OCI-LY7 (cell line): ENCODE data around the gene SLC16A12. TPM values are rescaled to one million over a fixed set of nuclear protein-coding genes. Genes with fewer than 3 reads are reported as not detected.

Experiments
- BruUV-seq: library from RNA; stranded (reverse); fragments of 400-500 nt; replicated peaks from 2 replicates; lab custom pipeline; 2021; lab: Mats Ljungman, UMichigan
- CTCF ChIA-PET: fragments of 300-600 bp; sonication (Branson Sonifier 250); formaldehyde crosslinking; loops from one replicate; lab custom pipeline; 2022; ENCODE audit warnings: antibody characterized with exemption; ENCODE audit not compliant: unreplicated experiment; lab: Charles Lee
- POLR2A ChIA-PET: fragments of 300-600 bp; sonication (Branson Sonifier 250); formaldehyde crosslinking; loops from one replicate; lab custom pipeline; 2022; ENCODE audit warnings: antibody characterized with exemption; lab: Charles Lee
- DNase-seq: peaks from one replicate; pipeline ENCODE4 v3.0.0-alpha.2; 2015; ENCODE audit warnings: low spot score
- H2AFZ ChIP-seq: fragments of 200-600 bp; sonication (generic), shearing (Covaris generic); 2 replicates; pipeline ENCODE4 v1.6.1; 2014; ENCODE audit warnings: mild to moderate bottlenecking, antibody characterized with exemption, low read length, moderate library complexity
- H3K27ac ChIP-seq: fragments of 200-600 bp; sonication (generic); 2 replicates; pipeline ENCODE4 v1.5.1; 2014; ENCODE audit warnings: mixed run types, low read depth, mild to moderate bottlenecking, moderate library complexity, low read length, inconsistent platforms; ENCODE audit not compliant: poor library complexity, severe bottlenecking
- H3K36me3 ChIP-seq: fragments of 200-600 bp; sonication (generic); 2 replicates; pipeline ENCODE4 v1.6.1; 2014; ENCODE audit warnings: mild to moderate bottlenecking, antibody characterized with exemption, low read length, moderate library complexity, mixed read lengths; ENCODE audit not compliant: insufficient read depth
- H3K4me1 ChIP-seq: fragments of 200-600 bp; sonication (generic); 2 replicates; pipeline ENCODE4 v1.5.1; 2014; ENCODE audit warnings: mild to moderate bottlenecking, low read length; ENCODE audit not compliant: insufficient read depth, poor library complexity, severe bottlenecking
- H3K4me2 ChIP-seq: fragments of 200-600 bp; sonication (generic); 2 replicates; pipeline ENCODE4 v1.6.1; 2014; ENCODE audit warnings: mild to moderate bottlenecking, low read length
- H3K4me3 ChIP-seq: fragments of 200-600 bp; sonication (generic); 2 replicates; pipeline ENCODE4 v1.5.1; 2014; ENCODE audit warnings: mild to moderate bottlenecking, low read depth, low read length; ENCODE audit not compliant: poor library complexity, severe bottlenecking
- H3K79me2 ChIP-seq: fragments of 200-600 bp; sonication (generic); 2 replicates; pipeline ENCODE4 v1.6.1; 2016; ENCODE audit warnings: low read depth, mild to moderate bottlenecking, low read length, moderate library complexity, mixed read lengths; ENCODE audit not compliant: insufficient read depth
- H3K9me2 ChIP-seq: fragments of 200-600 bp; sonication (generic); 2 replicates; pipeline ENCODE4 v1.6.1; 2016; ENCODE audit warnings: mild to moderate bottlenecking, low read length, mixed read lengths; ENCODE audit not compliant: insufficient read depth
- H3K9me3 ChIP-seq: fragments of 200-600 bp; sonication (generic); 2 replicates; pipeline ENCODE4 v1.6.1; 2014; ENCODE audit warnings: mild to moderate bottlenecking, mixed run types, low read length, mixed read lengths
- H4K20me1 ChIP-seq: fragments of 200-600 bp; sonication (generic); 2 replicates; pipeline ENCODE4 v1.6.1; 2014; ENCODE audit warnings: mild to moderate bottlenecking, antibody characterized with exemption, low read length, moderate library complexity, mixed read lengths; ENCODE audit not compliant: insufficient read depth
- CTCF ChIP-seq: fragments of 200-600 bp; sonication (generic); conservative IDR thresholded peaks from 2 replicates; pipeline ENCODE4 v1.5.1; 2014; ENCODE audit warnings: mild to moderate bottlenecking, antibody characterized with exemption, low read length, moderate library complexity, mixed read lengths
- EZH2phosphoT487 ChIP-seq: fragments of 200-600 bp; sonication (generic); IDR thresholded peaks from 2 replicates; pipeline ENCODE4 v1.6.1; 2018; ENCODE audit warnings: low read depth, borderline replicate concordance, mild to moderate bottlenecking, mixed run types, antibody characterized with exemption, low read length, moderate library complexity, mixed read lengths
- intact Hi-C: fragments of 100-400 bp; cut with micrococcal nuclease; formaldehyde crosslinking; loops from one replicate; pipeline ENCODE4 v1.10.0; 2022; ENCODE audit not compliant: unreplicated experiment
- total RNA-seq, 2 experiments: library from RNA; depleted of rRNA in 1 of 2; stranded (reverse); fragments of >200 nt in 1 of 2; shearing (Covaris generic) in 1 of 2; gene quantifications; 2 replicates each; pipeline ENCODE4 v1.2.3, GENCODE V29; 2014 to 2022

SLC16A12 gene
- total RNA-seq, 2 experiments from 2014 or later = not detected

DNA sequence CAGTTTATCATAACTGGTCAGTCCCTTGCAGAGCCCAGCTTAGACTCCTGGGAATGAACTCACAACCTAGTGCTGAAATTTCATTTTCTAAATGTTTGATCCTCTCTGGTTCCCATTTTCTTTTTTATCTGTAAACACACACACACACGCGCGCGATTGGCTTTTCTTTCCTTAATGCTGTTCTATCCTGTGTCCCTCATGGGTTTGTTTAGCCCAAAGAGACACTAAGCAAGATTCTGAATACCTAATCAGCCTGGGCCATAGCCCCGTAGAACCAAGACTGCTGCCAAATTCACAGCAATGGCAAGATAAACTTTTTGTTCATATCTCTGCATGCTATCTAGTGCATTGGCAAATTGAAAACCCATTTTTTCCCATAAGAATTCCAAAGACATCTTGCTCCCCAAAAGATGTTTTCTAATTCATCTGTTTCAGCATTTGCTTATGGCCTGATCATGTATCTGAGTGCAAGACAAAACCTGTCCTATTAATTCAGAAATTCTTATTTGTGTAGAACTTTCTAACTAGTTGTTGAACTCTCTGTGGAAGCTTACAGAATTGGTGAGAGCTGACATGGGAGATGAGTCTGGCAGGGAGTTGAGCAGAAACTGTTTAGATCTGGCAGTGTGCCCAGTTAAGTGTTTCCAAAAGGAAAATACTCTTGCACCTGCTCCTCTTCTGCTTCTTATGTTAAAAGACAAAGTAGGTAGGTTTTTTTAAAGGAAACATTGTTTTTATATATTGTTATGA is 144.7 kb downstream of the SLC16A12 start:
- intact Hi-C loops = no loop called here
- H3K4me1 ChIP-seq = peaks cover 7% of the 10 kb centered on the region

DNA sequence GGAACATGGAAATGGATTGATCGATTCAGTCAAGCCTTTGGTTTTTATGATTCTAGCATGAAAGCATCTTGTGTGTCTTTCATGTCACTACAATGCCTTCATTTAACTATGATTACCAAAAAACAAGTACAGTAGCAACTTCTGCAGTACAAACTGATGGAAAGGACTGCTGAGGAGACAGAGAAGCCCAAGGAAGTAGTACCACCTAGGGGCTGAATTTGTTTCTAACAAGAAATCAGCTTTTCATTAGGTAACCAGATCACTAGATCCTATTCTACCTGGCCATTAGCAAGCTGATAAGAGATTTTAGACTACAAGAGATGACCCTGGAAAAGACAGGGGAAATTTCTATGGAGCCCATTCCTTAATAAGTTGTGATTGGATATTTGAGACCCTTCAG is 146.1 kb downstream of the SLC16A12 start:
- intact Hi-C loops = no loop called here
- H3K79me2 ChIP-seq = no peaks in the 10 kb centered on the region
- H3K4me3 ChIP-seq = no peak overlapping the region
- peaks cover 7% of the 10 kb centered on the region for H3K4me1 ChIP-seq
- H3K4me2 ChIP-seq = no peak overlapping the region
- H3K9me3 ChIP-seq = no peaks in the 10 kb centered on the region
- DNase-seq = peak; percentile 27
- POLR2A ChIA-PET = interaction anchor here (0.6 to 1.2 kb wide), 3 partner anchors 10 to 1551 kb away, joined by 3 to 5 read pairs (median 3); no protein-coding TSS in a partner anchor
- no peaks in the 10 kb centered on the region for H3K9me2 ChIP-seq
- BruUV-seq = no TSS peak
- CTCF ChIA-PET = no interaction called here
- TF ChIP-seq EZH2phosphoT487 (no peak), CTCF (peak; percentile 55)
- H3K36me3 ChIP-seq = no peaks in the 10 kb centered on the region
- H2AFZ ChIP-seq = no peak overlapping the region
- H3K27ac ChIP-seq = no peak overlapping the region
- no peaks in the 10 kb centered on the region for H4K20me1 ChIP-seq

More for the DNA sequence above, 144.7 kb downstream of the SLC16A12 start:
- H3K9me2 ChIP-seq = no peaks in the 10 kb centered on the region
- DNase-seq = no peak
- TF ChIP-seq EZH2phosphoT487 (no peak), CTCF (no peak)
- no peaks in the 10 kb centered on the region for H3K9me3 ChIP-seq
- H3K36me3 ChIP-seq = no peaks in the 10 kb centered on the region
- H2AFZ ChIP-seq = no peak overlapping the region
- H3K4me2 ChIP-seq = no peak overlapping the region
- no peaks in the 10 kb centered on the region for H4K20me1 ChIP-seq
- no peak overlapping the region for H3K27ac ChIP-seq
- POLR2A ChIA-PET = interaction anchor here (0.6 kb wide), 1 partner anchor 9 kb away, joined by 3 read pairs; no protein-coding TSS in a partner anchor
- CTCF ChIA-PET = no interaction called here
- no peaks in the 10 kb centered on the region for H3K79me2 ChIP-seq
- no TSS peak for BruUV-seq
- H3K4me3 ChIP-seq = no peak overlapping the region

- no peaks in the 10 kb centered on the region for H3K79me2 ChIP-seq
- no peaks in the 10 kb centered on the region for H3K9me2 ChIP-seq
- H4K20me1 ChIP-seq = no peaks in the 10 kb centered on the region
- no peak overlapping the region for H3K4me3 ChIP-seq
- peaks cover 7% of the 10 kb centered on the region for H3K4me1 ChIP-seq
- no TSS peak for BruUV-seq
- TF ChIP-seq EZH2phosphoT487 (no peak), CTCF (no peak)
- H3K27ac ChIP-seq = no peak overlapping the region
- H3K9me3 ChIP-seq = no peaks in the 10 kb centered on the region
- intact Hi-C loops = no loop called here
- no peak overlapping the region for H2AFZ ChIP-seq
- CTCF ChIA-PET = no interaction called here
- POLR2A ChIA-PET = interaction anchor here (0.6 to 1.4 kb wide), 6 partner anchors 10 to 1551 kb away, joined by 3 to 5 read pairs (median 3); no protein-coding TSS in a partner anchor
- H3K4me2 ChIP-seq = no peak overlapping the region
- H3K36me3 ChIP-seq = no peaks in the 10 kb centered on the region
- no peak for DNase-seq
These were observed 146.6 kb downstream of the SLC16A12 start for GRCh38 chr10:89388806-89389205.
